GM23248 (cell line): ENCODE data around the gene DLG2.

ENCODE experiments used
- EZH2 ChIP-seq: fragments of 200-600 bp; sonication (generic); IDR thresholded peaks from 2 replicates; pipeline ENCODE4 v1.6.1; 2018; ENCODE audit warnings: antibody characterized with exemption, mild to moderate bottlenecking; ENCODE audit not compliant: insufficient read depth, poor library complexity, severe bottlenecking
- EZH2phosphoT487 ChIP-seq: fragments of 200-600 bp; sonication (generic); IDR thresholded peaks from 2 replicates; pipeline ENCODE4 v1.6.1; 2018; ENCODE audit warnings: antibody characterized with exemption, moderate library complexity, mild to moderate bottlenecking, low read depth; ENCODE audit not compliant: insufficient read depth

DNA sequence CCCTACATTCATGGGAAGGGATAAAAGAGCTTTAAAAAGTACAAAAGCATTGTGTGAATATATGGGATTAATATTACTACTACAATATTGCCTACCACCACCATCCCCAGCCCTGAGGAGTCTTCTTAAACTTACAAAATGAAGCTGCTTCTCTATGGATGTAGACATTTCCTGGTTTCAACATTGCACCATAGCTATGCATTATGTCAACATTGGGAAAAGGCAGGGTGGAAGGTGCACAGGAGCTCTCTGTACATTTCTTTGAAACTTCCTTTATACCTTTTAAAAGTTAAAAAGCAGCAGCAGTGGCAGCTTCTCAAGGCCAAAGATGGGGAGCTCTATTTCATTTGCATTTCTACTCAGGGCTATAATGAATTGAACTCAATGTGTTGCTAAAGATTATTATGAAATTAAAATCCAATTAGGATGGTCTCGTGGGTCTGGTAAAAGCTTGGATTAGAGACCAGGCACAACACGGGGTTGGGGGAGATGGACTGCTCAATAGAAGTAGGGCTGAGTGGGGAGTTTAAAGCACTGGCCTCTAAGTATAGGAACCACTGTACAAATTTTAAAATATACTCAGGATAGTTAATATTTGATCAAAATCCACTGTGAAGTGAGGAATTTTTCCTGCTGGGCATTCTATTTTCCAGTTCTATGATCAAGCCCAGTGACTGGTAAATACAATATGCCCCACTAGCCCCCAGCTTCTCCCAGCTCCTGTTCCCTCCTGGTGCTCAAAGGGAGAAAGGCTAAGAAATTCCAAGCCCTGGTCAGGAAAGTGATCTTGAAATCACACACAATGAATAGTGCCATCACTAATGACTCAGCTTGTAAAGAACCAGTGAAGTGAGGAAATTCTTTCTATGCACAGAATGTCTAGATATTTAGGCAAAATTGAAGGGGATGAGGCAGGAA lies 1978.3 kb downstream of the DLG2 start:
- no peak for TF ChIP-seq EZH2
- TF ChIP-seq EZH2phosphoT487: no peak
